Measurements from ENCODE around the gene TK1. TPM values are rescaled to one million over a fixed set of nuclear protein-coding genes. Genes with fewer than 3 reads are reported as not detected.
"Not testable (repeated sequence)": the region's sequence is repeated elsewhere in the genome, so short reads cannot be mapped to it uniquely, and the experiment has no call there.

TK1 gene
- total RNA-seq, 1 donor from 2014 or later, result 6.6 TPM

GRCh38 chr17:78174870-78175642, 11.8 kb downstream of the TK1 start:
- peak overlapping the region; percentile 33 for H3K4me3 ChIP-seq
- H3K9me3 ChIP-seq, result no peaks in the 10 kb centered on the region
- intact Hi-C loops (cut with DNase I), result loop anchor here (10.0 kb wide), 1 partner anchor 50 kb away; the partner anchor contains the start of gene TMC6
- ATAC-seq (peak; percentile 54 to 66), DNase-seq (no peak)
- peak overlapping the region; percentile 85 for H3K27ac ChIP-seq
- TF ChIP-seq, protein P1, sequence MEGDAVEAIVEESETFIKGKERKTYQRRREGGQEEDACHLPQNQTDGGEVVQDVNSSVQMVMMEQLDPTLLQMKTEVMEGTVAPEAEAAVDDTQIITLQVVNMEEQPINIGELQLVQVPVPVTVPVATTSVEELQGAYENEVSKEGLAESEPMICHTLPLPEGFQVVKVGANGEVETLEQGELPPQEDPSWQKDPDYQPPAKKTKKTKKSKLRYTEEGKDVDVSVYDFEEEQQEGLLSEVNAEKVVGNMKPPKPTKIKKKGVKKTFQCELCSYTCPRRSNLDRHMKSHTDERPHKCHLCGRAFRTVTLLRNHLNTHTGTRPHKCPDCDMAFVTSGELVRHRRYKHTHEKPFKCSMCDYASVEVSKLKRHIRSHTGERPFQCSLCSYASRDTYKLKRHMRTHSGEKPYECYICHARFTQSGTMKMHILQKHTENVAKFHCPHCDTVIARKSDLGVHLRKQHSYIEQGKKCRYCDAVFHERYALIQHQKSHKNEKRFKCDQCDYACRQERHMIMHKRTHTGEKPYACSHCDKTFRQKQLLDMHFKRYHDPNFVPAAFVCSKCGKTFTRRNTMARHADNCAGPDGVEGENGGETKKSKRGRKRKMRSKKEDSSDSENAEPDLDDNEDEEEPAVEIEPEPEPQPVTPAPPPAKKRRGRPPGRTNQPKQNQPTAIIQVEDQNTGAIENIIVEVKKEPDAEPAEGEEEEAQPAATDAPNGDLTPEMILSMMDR (IDR thresholded peaks at IDR 0.05), result peak; percentile 22
- peaks cover 26% of the 10 kb centered on the region for H3K36me3 ChIP-seq
- no peaks in the 10 kb centered on the region for H3K27me3 ChIP-seq (ENCODE audit: low read depth)
- peaks cover 87% of the 10 kb centered on the region for H3K4me1 ChIP-seq

GRCh38 chr17:78174346-78174869, 12.4 kb downstream of the TK1 start:
- H3K36me3 ChIP-seq, result peaks cover 26% of the 10 kb centered on the region
- peak; percentile 97 for DNase-seq
- peak overlapping the region; percentile 33 for H3K4me3 ChIP-seq
- peak overlapping the region; percentile 85 for H3K27ac ChIP-seq
- intact Hi-C loops (cut with DNase I), result loop anchor here (10.0 kb wide), 1 partner anchor 50 kb away; the partner anchor contains the start of gene TMC6
- ATAC-seq, result peak; percentile 89 to 90
- no peaks in the 10 kb centered on the region for H3K27me3 ChIP-seq (ENCODE audit: low read depth)
- H3K4me1 ChIP-seq, result peaks cover 87% of the 10 kb centered on the region
- no peaks in the 10 kb centered on the region for H3K9me3 ChIP-seq
- TF ChIP-seq, protein P1 (IDR thresholded peaks at IDR 0.05), result peak; percentile 80

DNA sequence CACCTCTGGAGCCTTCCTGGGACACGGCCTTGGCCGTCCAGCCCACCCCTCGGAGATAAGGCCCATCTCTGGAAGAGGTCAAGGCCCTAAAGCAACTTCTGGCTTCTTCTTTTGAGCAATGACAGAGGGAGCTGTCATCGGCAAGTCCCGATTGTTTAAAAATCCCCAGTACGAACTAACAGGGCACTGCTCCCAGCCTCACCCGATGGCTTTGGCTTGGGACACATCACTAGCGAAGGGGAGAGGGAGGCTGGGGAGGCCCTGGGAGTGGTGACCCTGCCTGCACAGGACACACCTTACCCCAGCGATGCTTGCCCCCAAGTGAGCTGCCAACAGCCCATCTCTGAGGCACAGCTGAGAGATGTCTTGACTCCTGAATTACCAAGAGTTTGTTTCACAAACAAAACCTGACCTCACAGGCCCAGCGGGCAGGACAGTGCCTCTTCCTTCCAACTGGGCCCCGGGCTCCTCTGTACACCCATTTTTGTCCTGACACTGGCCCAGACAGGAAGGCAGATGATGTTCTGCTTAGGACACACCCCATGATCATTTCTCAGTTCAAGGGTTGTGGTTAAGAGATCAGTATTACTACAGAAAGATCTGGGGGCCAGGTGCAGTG, 13.6 kb downstream of the TK1 start:
- TF ChIP-seq, protein P1 (IDR thresholded peaks at IDR 0.05), result no peak
- Histone ChIP-seq H3K9me3 (no peaks in the 10 kb centered on the region), H3K36me3 (peaks cover 26% of the 10 kb centered on the region), H3K4me3 (no peak overlapping the region), H3K4me1 (peaks cover 84% of the 10 kb centered on the region), H3K27ac (peak overlapping the region; percentile 85), H3K27me3 (ENCODE audit: low read depth) (no peaks in the 10 kb centered on the region)
- DNase-seq (peak; percentile 62), ATAC-seq (no peak)
- intact Hi-C loops (cut with DNase I), result loop anchor here (10.0 kb wide), 1 partner anchor 48 kb away; the partner anchor contains the start of gene TMC6

GRCh38 chr17:78172249-78173051, 14.4 kb downstream of the TK1 start:
- no peaks in the 10 kb centered on the region for H3K9me3 ChIP-seq
- H3K4me3 ChIP-seq, result peak overlapping the region; percentile 13
- peaks cover 26% of the 10 kb centered on the region for H3K36me3 ChIP-seq
- peak overlapping the region; percentile 85 for H3K27ac ChIP-seq
- peak; percentile 87 for DNase-seq
- TF ChIP-seq, protein P1 (IDR thresholded peaks at IDR 0.05), result no peak
- no peaks in the 10 kb centered on the region for H3K27me3 ChIP-seq (ENCODE audit: low read depth)
- peak in 1 of 2 donors; percentile 28 for ATAC-seq
- intact Hi-C loops (cut with DNase I), result loop anchor here (10.0 kb wide), 1 partner anchor 48 kb away; the partner anchor contains the start of gene TMC6
- H3K4me1 ChIP-seq, result peaks cover 88% of the 10 kb centered on the region

GRCh38 chr17:78171591-78172248, 15.1 kb downstream of the TK1 start:
- Histone ChIP-seq H3K36me3 (peaks cover 26% of the 10 kb centered on the region), H3K4me3 (peak overlapping the region; percentile 13), H3K4me1 (peaks cover 82% of the 10 kb centered on the region), H3K27ac (peak overlapping the region; percentile 85)
- ATAC-seq; H3K9me3 ChIP-seq; DNase-seq; H3K27me3 ChIP-seq (ENCODE audit: low read depth): not testable (repeated sequence)
- intact Hi-C loops (cut with DNase I), result loop anchor here (10.0 kb wide), 1 partner anchor 47 kb away; the partner anchor contains the start of gene TMC6
